ENCODE data around the gene HNRNPF. TPM values are rescaled to one million over a fixed set of nuclear protein-coding genes. Genes with fewer than 3 reads are reported as not detected.

Gene HNRNPF
- polyA plus RNA-seq, 2 of the 4 experiments (the other 2 are of a cell fraction): 228 to 271 TPM

GRCh38 chr10:43417950-43418768 is 9.2 kb upstream of the HNRNPF start:
- DNase-seq (ENCODE audit: low read depth in 1 of 2, low spot score in 1 of 2) (no peak), FAIRE-seq (no peak), ATAC-seq (no peak)
- Histone ChIP-seq H3K27ac (peak overlapping the region in 1 of 2 experiments; percentile 6; a peak in 1 of 6 replicates), H3K4me3 (no peak overlapping the region), H3K9me3 (no peaks in the 10 kb centered on the region), H3K4me1 (peaks cover 14% of the 10 kb centered on the region), H3K4me2 (no peak overlapping the region)
- TF ChIP-seq TFCP2L1 (CRISPR knock-in tag; IDR thresholded peaks at IDR 0.05): no peak
- TF ChIP-seq CBX2 (IDR thresholded peaks at IDR 0.05; ENCODE audit: borderline replicate concordance, low read depth): no peak
- TF ChIP-seq HOXB5 (CRISPR knock-in tag; IDR thresholded peaks at IDR 0.05): no peak
- TF ChIP-seq NR3C1 (IDR thresholded peaks at IDR 0.05): no peak
- no peak for TF ChIP-seq BCL3 (IDR thresholded peaks at IDR 0.05)
- TF ChIP-seq EP300 (IDR thresholded peaks at IDR 0.05): no peak
- TF ChIP-seq, protein P1, sequence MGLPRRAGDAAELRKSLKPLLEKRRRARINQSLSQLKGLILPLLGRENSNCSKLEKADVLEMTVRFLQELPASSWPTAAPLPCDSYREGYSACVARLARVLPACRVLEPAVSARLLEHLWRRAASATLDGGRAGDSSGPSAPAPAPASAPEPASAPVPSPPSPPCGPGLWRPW (IDR thresholded peaks at IDR 0.05): no peak
- TF ChIP-seq NFE2L2 (conservative IDR thresholded peaks at IDR 0.05; ENCODE audit: low read length): no peak
- TF ChIP-seq MAZ (IDR thresholded peaks at IDR 0.05; ENCODE audit: borderline replicate concordance, low read depth, low read length): no peak
- no peak for TF ChIP-seq RFX5 (IDR thresholded peaks at IDR 0.05)
- TF ChIP-seq MAFK (IDR thresholded peaks at IDR 0.05; ENCODE audit: partially characterized antibody): no peak
- TF ChIP-seq, protein P2, sequence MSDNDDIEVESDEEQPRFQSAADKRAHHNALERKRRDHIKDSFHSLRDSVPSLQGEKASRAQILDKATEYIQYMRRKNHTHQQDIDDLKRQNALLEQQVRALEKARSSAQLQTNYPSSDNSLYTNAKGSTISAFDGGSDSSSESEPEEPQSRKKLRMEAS (IDR thresholded peaks at IDR 0.05): no peak
- no peak for TF ChIP-seq HOXB13 (CRISPR knock-in tag; IDR thresholded peaks at IDR 0.05; ENCODE audit: low read depth)
- WGBS (ENCODE audit: missing lambda C conversion rate): 84% methylated on average over 14 of the region's 14 CpGs
- ChIA-PET POLR2A (interaction anchor here (1.7 to 3.4 kb wide), 2 partner anchors 8 to 18 kb away, joined by 6 to 28 read pairs; partner anchors contain the start of gene HNRNPF), CTCF (interaction anchor here (1.7 to 1.9 kb wide), 2 partner anchors 10 to 19 kb away, joined by 5 to 7 read pairs; partner anchors contain the start of gene ZNF487)

DNA sequence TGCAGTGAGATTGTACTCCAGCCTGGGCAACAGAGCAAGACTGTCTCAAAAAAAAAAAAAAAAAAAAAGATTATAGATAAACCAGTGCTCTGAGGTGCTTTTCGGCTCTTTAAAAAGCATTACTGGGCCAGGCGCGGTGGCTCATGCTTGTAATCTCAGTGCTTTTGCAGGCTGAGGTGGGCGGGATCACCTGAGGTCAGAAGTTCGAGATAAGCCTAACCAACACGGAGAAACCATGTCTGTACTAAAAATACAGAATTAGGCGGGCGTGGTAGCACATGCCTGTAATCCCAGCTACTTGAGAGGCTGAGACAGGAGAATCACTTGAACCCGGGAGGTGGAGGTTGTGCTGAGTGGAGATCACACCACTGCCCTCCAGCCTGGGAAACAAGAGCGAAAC is 6.6 kb upstream of the HNRNPF start:
- ChIA-PET POLR2A (no interaction called here), CTCF (interaction anchor here (0.6 to 1.5 kb wide), 2 partner anchors 34 to 37 kb away, joined by 3 to 6 read pairs; no protein-coding TSS in a partner anchor)
- no peak for ATAC-seq
- FAIRE-seq: no peak
- TF ChIP-seq ELK1 (IDR thresholded peaks at IDR 0.05; ENCODE audit: low read depth, low read length) (no peak), PHF8 (IDR thresholded peaks at IDR 0.05; ENCODE audit: borderline replicate concordance, low read depth) (no peak), ZNF302 (CRISPR knock-in tag; IDR thresholded peaks at IDR 0.05) (no peak), HOXB5 (CRISPR knock-in tag; IDR thresholded peaks at IDR 0.05) (no peak), BHLHE40 (IDR thresholded peaks at IDR 0.05; ENCODE audit: low read depth, low read length) (no peak), EHMT2 (IDR thresholded peaks at IDR 0.05; ENCODE audit: low read depth) (no peak), JUNB (IDR thresholded peaks at IDR 0.05) (no peak), KDM5A (IDR thresholded peaks at IDR 0.05) (no peak), TP53 (CRISPR knock-in tag; IDR thresholded peaks at IDR 0.05) (no peak), POLR2AphosphoS2 (conservative IDR thresholded peaks at IDR 0.05; ENCODE audit: low read length) (no peak), RAD21 (conservative IDR thresholded peaks at IDR 0.05 in 1 of 2, IDR thresholded peaks at IDR 0.05 in 1 of 2) (no peak), ATOH8 (CRISPR knock-in tag; IDR thresholded peaks at IDR 0.05; ENCODE audit: low read depth) (no peak), GATA3 (IDR thresholded peaks at IDR 0.05; ENCODE audit: borderline replicate concordance) (no peak), NPAS2 (CRISPR knock-in tag; IDR thresholded peaks at IDR 0.05; ENCODE audit: borderline replicate concordance) (no peak), RARB (CRISPR knock-in tag; IDR thresholded peaks at IDR 0.05) (no peak), CBX2 (IDR thresholded peaks at IDR 0.05; ENCODE audit: borderline replicate concordance, low read depth) (no peak)
- 93% methylated on average over 10 of the region's 10 CpGs for WGBS (ENCODE audit: missing lambda C conversion rate)
- H3K27ac ChIP-seq: no peak overlapping the region
- no peaks in the 10 kb centered on the region for H3K9me3 ChIP-seq
- no peak for DNase-seq (ENCODE audit: low read depth in 1 of 2, low spot score in 1 of 2)
- H3K4me3 ChIP-seq: no peak overlapping the region
- peaks cover 6% of the 10 kb centered on the region for H3K4me1 ChIP-seq
- no peak overlapping the region for H3K4me2 ChIP-seq

Measured in A549 (cell line).